ENCODE results near the gene RNF123.

RNF123 gene

GRCh38 chr3:49658711-49659110, 30.6 kb upstream of the RNF123 start:
- H3K4me3 ChIP-seq (ENCODE audit: low read length), result no peak overlapping the region
- TF ChIP-seq CTCF (conservative IDR thresholded peaks at IDR 0.05; ENCODE audit: low read length), result no peak
- DNase-seq (ENCODE audit: low read depth), result no peak

GRCh38 chr3:49659756-49660155, 29.6 kb upstream of the RNF123 start:
- H3K4me3 ChIP-seq (ENCODE audit: low read length), result no peak overlapping the region
- no peak for TF ChIP-seq CTCF (conservative IDR thresholded peaks at IDR 0.05; ENCODE audit: low read length)
- DNase-seq (ENCODE audit: low read depth), result no peak

DNA sequence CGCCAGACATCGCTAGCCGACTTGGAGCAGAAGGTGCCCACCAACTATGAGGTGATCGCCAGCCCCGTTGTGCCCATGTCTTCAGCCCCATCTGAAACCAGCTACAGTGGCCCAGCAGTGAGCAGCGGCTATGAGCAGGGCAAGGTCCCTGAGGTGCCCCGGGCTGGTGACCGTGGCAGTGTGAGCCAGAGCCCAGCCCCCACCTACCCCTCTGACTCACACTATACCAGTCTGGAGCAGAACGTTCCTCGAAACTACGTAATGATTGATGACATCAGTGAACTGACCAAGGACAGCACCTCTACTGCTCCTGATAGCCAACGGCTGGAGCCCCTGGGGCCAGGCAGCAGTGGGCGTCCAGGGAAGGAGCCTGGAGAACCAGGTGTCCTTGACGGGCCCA, 28.1 kb upstream of the RNF123 start:
- no peak for TF ChIP-seq CTCF (conservative IDR thresholded peaks at IDR 0.05; ENCODE audit: low read length)
- no peak overlapping the region for H3K4me3 ChIP-seq (ENCODE audit: low read length)
- no peak for DNase-seq (ENCODE audit: low read depth)

DNA sequence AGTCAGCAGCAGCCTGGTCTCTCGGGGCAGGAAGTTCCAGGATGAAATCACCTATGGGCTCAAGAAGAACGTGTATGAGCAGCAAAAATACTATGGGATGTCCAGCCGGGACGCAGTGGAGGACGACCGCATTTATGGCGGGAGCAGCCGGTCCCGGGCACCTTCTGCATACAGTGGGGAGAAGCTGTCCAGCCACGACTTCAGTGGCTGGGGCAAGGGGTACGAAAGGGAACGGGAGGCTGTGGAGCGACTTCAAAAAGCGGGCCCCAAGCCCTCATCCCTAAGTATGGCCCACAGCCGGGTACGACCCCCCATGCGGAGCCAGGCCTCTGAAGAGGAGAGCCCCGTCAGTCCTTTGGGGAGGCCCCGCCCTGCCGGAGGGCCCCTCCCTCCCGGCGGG, 27.3 kb upstream of the RNF123 start:
- DNase-seq (ENCODE audit: low read depth), result no peak
- no peak for TF ChIP-seq CTCF (conservative IDR thresholded peaks at IDR 0.05; ENCODE audit: low read length)
- H3K4me3 ChIP-seq (ENCODE audit: low read length), result no peak overlapping the region

DNA sequence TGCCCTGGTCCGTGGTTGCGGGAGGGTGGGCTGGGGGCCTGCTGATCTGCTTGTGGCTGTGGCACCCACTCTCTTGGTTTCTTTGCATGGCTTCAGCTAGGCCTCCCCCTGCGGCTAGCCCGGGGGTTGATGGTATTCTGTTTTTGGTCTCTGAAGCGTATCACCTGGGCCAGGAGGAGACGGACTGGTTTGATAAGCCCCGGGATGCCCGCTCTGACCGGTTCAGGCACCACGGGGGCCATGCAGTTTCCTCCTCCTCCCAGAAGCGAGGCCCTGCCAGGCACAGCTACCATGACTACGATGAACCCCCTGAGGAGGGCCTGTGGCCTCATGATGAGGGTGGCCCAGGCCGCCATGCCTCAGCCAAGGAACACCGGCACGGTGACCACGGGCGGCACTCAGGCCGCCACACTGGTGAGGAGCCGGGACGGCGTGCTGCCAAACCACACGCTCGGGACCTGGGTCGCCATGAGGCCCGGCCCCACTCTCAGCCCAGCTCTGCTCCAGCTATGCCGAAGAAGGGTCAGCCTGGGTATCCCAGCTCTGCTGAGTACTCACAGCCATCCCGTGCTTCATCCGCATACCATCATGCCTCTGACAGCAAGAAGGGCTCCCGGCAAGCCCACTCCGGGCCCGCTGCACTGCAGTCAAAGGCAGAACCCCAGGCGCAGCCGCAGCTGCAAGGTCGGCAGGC, 26.5 kb upstream of the RNF123 start:
- TF ChIP-seq CTCF (conservative IDR thresholded peaks at IDR 0.05; ENCODE audit: low read length), result no peak
- no peak for DNase-seq (ENCODE audit: low read depth)
- no peak overlapping the region for H3K4me3 ChIP-seq (ENCODE audit: low read length)

DNA sequence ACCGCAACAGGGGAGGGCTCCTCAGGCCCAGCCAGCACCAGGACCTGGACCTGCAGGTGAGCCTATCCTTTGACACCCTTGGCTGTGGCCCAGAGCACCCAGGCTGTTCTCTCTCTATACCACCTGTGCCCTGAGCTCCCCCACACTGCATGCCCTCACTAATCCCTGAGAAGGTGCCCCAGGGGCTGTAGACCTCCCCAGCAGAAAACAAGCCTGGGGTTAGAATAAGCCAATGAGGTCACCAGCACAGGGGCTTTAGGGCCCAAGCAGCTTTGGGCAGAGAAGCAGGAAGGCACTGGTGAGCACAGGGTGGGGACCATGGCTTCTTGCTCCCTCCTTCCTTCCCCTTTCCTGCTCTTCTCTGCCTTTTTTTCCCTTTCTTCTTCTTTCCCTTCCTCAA, 25.5 kb upstream of the RNF123 start:
- no peak for TF ChIP-seq CTCF (conservative IDR thresholded peaks at IDR 0.05; ENCODE audit: low read length)
- H3K4me3 ChIP-seq (ENCODE audit: low read length), result no peak overlapping the region
- no peak for DNase-seq (ENCODE audit: low read depth)

- DNase-seq (ENCODE audit: low read depth), result no peak
- H3K4me3 ChIP-seq (ENCODE audit: low read length), result no peak overlapping the region
- TF ChIP-seq CTCF (conservative IDR thresholded peaks at IDR 0.05; ENCODE audit: low read length), result no peak
These were observed 25.1 kb upstream of the RNF123 start for GRCh38 chr3:49664300-49664699.
